ENCODE data around the gene CLMN. TPM values are rescaled to one million over a fixed set of nuclear protein-coding genes. Genes with fewer than 3 reads are reported as not detected.

Gene CLMN
- total and polyA plus RNA-seq, 2 experiments from 2014 or later = 15.7 to 40.0 TPM

- Histone ChIP-seq H3K27ac (no peak overlapping the region), H3K79me2 (peaks cover 3% of the 10 kb centered on the region), H3K36me3 (replicated peaks; ENCODE audit: insufficient read depth, low read depth) (no peaks in the 10 kb centered on the region), H3K9me3 (ENCODE audit: low read depth) (no peaks in the 10 kb centered on the region), H3K4me1 (ENCODE audit: insufficient read depth) (peaks cover 18% of the 10 kb centered on the region), H3K4me3 (no peak overlapping the region), H3K27me3 (no peaks in the 10 kb centered on the region), H4K20me1 (ENCODE audit: insufficient read depth, poor library complexity, severe bottlenecking) (no peaks in the 10 kb centered on the region), H3K9me2 (replicated peaks; ENCODE audit: insufficient read depth) (no peaks in the 10 kb centered on the region), H2AFZ (no peak overlapping the region), H3K4me2 (no peak overlapping the region)
- WGBS (ENCODE audit: low lambda C conversion rate, missing lambda C conversion rate) = 96% methylated on average over 3 of the region's 3 CpGs
- no peak for DNase-seq (ENCODE audit: low spot score)
- no peak for TF ChIP-seq CTCF (IDR thresholded peaks at IDR 0.05; ENCODE audit: poor library complexity)
- TF ChIP-seq EZH2phosphoT487 (IDR thresholded peaks at IDR 0.05; ENCODE audit: low read depth, severe bottlenecking, unreplicated experiment) = no peak
- TF ChIP-seq EZH2 (IDR thresholded peaks at IDR 0.05; ENCODE audit: borderline replicate concordance) = no peak
These were observed 57.2 kb downstream of the CLMN start for GRCh38 chr14:95262511-95262891.

GRCh38 chr14:95261616-95262510 lies 57.8 kb downstream of the CLMN start:
- no peaks in the 10 kb centered on the region for H3K36me3 ChIP-seq (replicated peaks; ENCODE audit: insufficient read depth, low read depth)
- no peak overlapping the region for H3K27ac ChIP-seq
- H4K20me1 ChIP-seq (ENCODE audit: insufficient read depth, poor library complexity, severe bottlenecking) = no peaks in the 10 kb centered on the region
- H3K9me3 ChIP-seq (ENCODE audit: low read depth) = no peaks in the 10 kb centered on the region
- no peak overlapping the region for H2AFZ ChIP-seq
- 85% methylated on average over 16 of the region's 16 CpGs for WGBS (ENCODE audit: low lambda C conversion rate, missing lambda C conversion rate)
- TF ChIP-seq EZH2 (IDR thresholded peaks at IDR 0.05; ENCODE audit: borderline replicate concordance) = no peak
- TF ChIP-seq EZH2phosphoT487 (IDR thresholded peaks at IDR 0.05; ENCODE audit: low read depth, severe bottlenecking, unreplicated experiment) = no peak
- TF ChIP-seq CTCF (IDR thresholded peaks at IDR 0.05; ENCODE audit: poor library complexity) = no peak
- no peak overlapping the region for H3K4me3 ChIP-seq
- H3K4me2 ChIP-seq = no peak overlapping the region
- no peaks in the 10 kb centered on the region for H3K9me2 ChIP-seq (replicated peaks; ENCODE audit: insufficient read depth)
- peaks cover 3% of the 10 kb centered on the region for H3K79me2 ChIP-seq
- no peaks in the 10 kb centered on the region for H3K27me3 ChIP-seq
- DNase-seq (ENCODE audit: low spot score) = no peak
- H3K4me1 ChIP-seq (ENCODE audit: insufficient read depth) = peaks cover 18% of the 10 kb centered on the region

- peaks cover 3% of the 10 kb centered on the region for H3K79me2 ChIP-seq
- no peaks in the 10 kb centered on the region for H3K9me2 ChIP-seq (replicated peaks; ENCODE audit: insufficient read depth)
- no peak overlapping the region for H2AFZ ChIP-seq
- no peaks in the 10 kb centered on the region for H4K20me1 ChIP-seq (ENCODE audit: insufficient read depth, poor library complexity, severe bottlenecking)
- no peak for DNase-seq (ENCODE audit: low spot score)
- WGBS (ENCODE audit: low lambda C conversion rate, missing lambda C conversion rate) = 87% methylated on average over 19 of the region's 19 CpGs
- no peak overlapping the region for H3K4me2 ChIP-seq
- H3K9me3 ChIP-seq (ENCODE audit: low read depth) = no peaks in the 10 kb centered on the region
- H3K36me3 ChIP-seq (replicated peaks; ENCODE audit: insufficient read depth, low read depth) = no peaks in the 10 kb centered on the region
- no peak overlapping the region for H3K4me3 ChIP-seq
- peaks cover 15% of the 10 kb centered on the region for H3K4me1 ChIP-seq (ENCODE audit: insufficient read depth)
- TF ChIP-seq EZH2phosphoT487 (IDR thresholded peaks at IDR 0.05; ENCODE audit: low read depth, severe bottlenecking, unreplicated experiment) (no peak), EZH2 (IDR thresholded peaks at IDR 0.05; ENCODE audit: borderline replicate concordance) (no peak), CTCF (IDR thresholded peaks at IDR 0.05; ENCODE audit: poor library complexity) (no peak)
- H3K27me3 ChIP-seq = no peaks in the 10 kb centered on the region
- no peak overlapping the region for H3K27ac ChIP-seq
These were observed 59.0 kb downstream of the CLMN start for GRCh38 chr14:95260537-95261361.
